Astrocyte of the spinal cord (primary cell): ENCODE data around the gene LDLRAD4.

Experiments
- DNase-seq: peaks from one replicate; pipeline ENCODE4 v3.0.0; 2011; ENCODE audit warnings: low read depth, low spot score
- H3K4me3 ChIP-seq: 2 replicates; pipeline ENCODE4 v1.5.1; 2011; ENCODE audit warnings: low read depth, mild to moderate bottlenecking, low read length, moderate library complexity
- in situ Hi-C: cut with HindIII; loops from 2 replicates; pipeline ENCODE4 v1.10.0; 2017; ENCODE audit warnings: low sequenced_read_pairs
- TF ChIP-seq, protein P1 (sequence below): IDR thresholded peaks from 2 replicates; pipeline ENCODE4 v1.5.1; 2012; ENCODE audit warnings: low read depth, mild to moderate bottlenecking, low read length, inconsistent platforms

The LDLRAD4 gene

GRCh38 chr18:13537022-13537780, 318.6 kb downstream of the LDLRAD4 start:
- no peak for DNase-seq

GRCh38 chr18:13538630-13539029, 320.1 kb downstream of the LDLRAD4 start:
- no peak for DNase-seq
- no peak overlapping the region for H3K4me3 ChIP-seq
- TF ChIP-seq, protein P1, sequence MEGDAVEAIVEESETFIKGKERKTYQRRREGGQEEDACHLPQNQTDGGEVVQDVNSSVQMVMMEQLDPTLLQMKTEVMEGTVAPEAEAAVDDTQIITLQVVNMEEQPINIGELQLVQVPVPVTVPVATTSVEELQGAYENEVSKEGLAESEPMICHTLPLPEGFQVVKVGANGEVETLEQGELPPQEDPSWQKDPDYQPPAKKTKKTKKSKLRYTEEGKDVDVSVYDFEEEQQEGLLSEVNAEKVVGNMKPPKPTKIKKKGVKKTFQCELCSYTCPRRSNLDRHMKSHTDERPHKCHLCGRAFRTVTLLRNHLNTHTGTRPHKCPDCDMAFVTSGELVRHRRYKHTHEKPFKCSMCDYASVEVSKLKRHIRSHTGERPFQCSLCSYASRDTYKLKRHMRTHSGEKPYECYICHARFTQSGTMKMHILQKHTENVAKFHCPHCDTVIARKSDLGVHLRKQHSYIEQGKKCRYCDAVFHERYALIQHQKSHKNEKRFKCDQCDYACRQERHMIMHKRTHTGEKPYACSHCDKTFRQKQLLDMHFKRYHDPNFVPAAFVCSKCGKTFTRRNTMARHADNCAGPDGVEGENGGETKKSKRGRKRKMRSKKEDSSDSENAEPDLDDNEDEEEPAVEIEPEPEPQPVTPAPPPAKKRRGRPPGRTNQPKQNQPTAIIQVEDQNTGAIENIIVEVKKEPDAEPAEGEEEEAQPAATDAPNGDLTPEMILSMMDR = no peak
- in situ Hi-C loops = no loop called here

More at GRCh38 chr18:13537022-13537780, 318.6 kb downstream of the LDLRAD4 start:
- H3K4me3 ChIP-seq = no peak overlapping the region
- in situ Hi-C loops = no loop called here
- TF ChIP-seq, protein P1 = no peak

GRCh38 chr18:13539050-13539449, 320.5 kb downstream of the LDLRAD4 start:
- no peak overlapping the region for H3K4me3 ChIP-seq
- TF ChIP-seq, protein P1 = no peak
- in situ Hi-C loops = no loop called here
- DNase-seq = no peak

GRCh38 chr18:13539843-13540476, 321.4 kb downstream of the LDLRAD4 start:
- no peak for DNase-seq
- H3K4me3 ChIP-seq = no peak overlapping the region
- TF ChIP-seq, protein P1 = no peak
- in situ Hi-C loops = no loop called here

- no peak overlapping the region for H3K4me3 ChIP-seq
- DNase-seq = no peak
- in situ Hi-C loops = no loop called here
- TF ChIP-seq, protein P1 = no peak
Observed at GRCh38 chr18:13540477-13541182, 322.1 kb downstream of the LDLRAD4 start.

- in situ Hi-C loops = no loop called here
- DNase-seq = no peak
- TF ChIP-seq, protein P1 = no peak
Observed at GRCh38 chr18:13541621-13542519, 323.3 kb downstream of the LDLRAD4 start.

More at GRCh38 chr18:13541621-13542519, 323.3 kb downstream of the LDLRAD4 start:
- no peak overlapping the region for H3K4me3 ChIP-seq
